Inferior parietal cortex (tissue), 1 donor: Measurements from ENCODE around the gene BCAS3.

Source experiments
- DNase-seq: peaks from one replicate; pipeline ENCODE4 v3.0.0-alpha.2; 2016; ENCODE audit errors: extremely low spot score

The BCAS3 gene

GRCh38 chr17:61064087-61064951, 386.7 kb downstream of the BCAS3 start:
- no peak for DNase-seq

DNA sequence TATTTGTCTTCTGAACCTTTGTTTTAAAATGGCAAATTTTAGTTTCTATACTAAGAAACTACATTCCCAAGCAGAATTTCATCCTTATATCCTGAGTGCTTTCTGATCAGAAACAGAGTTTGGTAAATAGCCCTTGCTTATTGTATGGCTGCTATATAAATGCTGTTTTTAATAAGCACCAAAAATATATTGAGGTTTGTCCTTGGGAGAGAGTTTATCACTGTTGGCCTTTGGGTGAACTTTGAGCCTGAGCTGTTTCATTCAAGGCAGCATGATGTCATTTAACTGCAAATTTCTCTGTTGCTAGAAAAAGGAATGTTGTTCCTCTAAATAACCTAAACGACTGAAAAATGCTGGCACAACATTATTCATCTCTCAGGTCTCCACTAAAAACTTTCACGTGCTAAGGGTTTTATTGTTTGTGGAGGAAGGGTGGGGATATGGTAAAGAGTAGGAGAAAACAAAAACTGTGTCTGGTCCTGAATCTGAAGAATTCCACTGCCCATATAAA, 387.7 kb downstream of the BCAS3 start:
- DNase-seq: no peak

- no peak for DNase-seq
Measured at GRCh38 chr17:61066062-61066461, 388.4 kb downstream of the BCAS3 start.

GRCh38 chr17:61070649-61071048, 393.0 kb downstream of the BCAS3 start:
- no peak for DNase-seq

DNA sequence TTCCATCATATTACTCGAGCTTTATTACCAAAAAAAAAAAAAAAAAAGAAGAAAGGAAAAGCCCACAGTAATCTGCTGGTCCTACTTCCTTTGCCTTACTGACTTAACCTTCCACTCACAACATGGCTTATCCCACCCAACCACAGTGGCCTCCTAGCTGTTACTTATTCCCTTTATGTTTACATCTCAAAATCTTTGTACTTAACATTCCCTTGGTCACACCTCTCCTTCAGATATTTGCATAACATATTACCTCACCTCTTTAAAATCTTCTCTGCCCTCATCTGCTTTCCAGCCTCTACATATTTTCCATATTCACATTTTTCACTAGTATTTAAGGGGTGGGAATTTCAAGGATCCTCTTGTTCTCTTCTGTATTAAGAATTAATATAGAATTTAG, 395.0 kb downstream of the BCAS3 start:
- no peak for DNase-seq

- no peak for DNase-seq
Measured at GRCh38 chr17:61073131-61073530, 395.5 kb downstream of the BCAS3 start.

- no peak for DNase-seq
Measured at GRCh38 chr17:61073799-61074513, 396.3 kb downstream of the BCAS3 start.

DNA sequence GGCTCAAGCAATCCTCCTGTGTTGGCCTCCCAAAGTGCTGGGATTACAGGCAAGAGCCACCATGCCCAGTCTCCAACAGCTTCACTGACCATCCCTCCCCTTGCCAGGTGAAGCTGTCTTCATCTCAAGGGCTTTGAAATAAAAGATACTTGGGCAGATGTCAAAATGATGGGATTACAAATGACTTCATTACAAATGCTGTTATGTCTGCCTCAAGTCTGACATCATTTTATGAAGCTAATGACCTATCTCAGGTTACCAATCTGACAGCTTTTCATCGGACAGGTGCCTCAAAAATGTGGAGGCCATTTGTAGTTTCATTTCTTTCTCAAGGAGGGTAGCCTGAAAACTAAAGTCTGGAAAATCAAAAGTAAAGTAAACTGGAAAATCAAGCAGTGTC, 398.3 kb downstream of the BCAS3 start:
- DNase-seq: no peak

DNA sequence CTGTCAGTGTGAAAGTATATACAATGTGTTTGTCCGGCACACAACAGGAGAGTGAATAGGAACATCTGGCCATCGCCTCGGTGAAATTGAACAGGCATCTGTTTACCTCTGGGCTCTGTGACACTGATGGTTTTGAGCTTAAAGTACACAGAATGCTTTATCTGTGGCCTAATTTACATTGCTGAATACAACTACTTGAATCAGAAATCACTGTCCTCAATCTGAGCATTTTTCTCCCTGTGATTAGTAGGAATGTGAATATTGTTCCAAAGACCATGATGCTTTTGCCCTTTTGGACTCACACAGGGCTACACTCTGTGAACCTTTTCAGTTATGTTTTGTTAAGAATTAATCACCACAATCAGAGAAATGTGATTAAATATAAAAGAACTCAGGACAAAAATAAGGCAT, 399.0 kb downstream of the BCAS3 start:
- DNase-seq: no peak

GRCh38 chr17:61081959-61082358, 404.3 kb downstream of the BCAS3 start:
- DNase-seq: no peak

DNA sequence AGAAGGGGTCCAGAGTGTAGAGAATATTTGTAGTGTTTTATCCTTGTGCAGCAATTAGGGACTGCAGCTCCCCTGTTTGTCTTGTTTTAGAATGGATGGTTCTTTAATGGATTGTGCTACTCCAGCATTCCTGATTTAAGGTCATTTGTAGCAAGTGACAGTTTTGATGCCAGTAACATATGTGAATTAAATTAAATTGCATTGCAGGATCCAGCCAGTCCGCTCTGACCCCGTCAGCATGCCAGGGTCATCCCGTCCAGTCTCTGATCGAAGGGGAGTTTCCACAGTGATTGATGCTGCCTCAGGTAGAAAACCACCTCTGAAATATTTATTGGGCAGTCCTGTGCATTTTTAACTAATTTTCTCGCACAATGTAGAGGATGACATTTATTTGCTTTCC, 406.6 kb downstream of the BCAS3 start:
- DNase-seq: no peak

DNA sequence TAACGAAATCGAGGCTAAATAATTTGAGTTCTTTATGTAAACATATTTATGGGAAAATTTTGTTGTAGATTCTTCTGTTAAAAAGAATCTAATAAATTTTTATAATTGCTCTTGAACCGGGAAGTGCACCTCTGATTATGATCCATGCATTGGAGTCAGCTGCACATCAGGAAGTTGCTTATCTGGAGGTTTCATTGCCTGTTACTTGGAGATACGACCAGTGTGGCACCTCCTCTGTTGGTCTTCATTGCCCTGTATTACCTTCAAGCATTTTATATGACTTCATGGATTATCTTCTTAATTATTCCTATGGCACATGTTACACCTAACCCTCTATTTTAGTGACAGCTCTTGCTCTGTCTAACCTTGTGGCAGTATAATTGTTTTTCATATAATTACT, 409.4 kb downstream of the BCAS3 start:
- no peak for DNase-seq

- DNase-seq: no peak
Measured at GRCh38 chr17:61088556-61088955, 410.9 kb downstream of the BCAS3 start.

- DNase-seq: no peak
Measured at GRCh38 chr17:61091096-61091495, 413.4 kb downstream of the BCAS3 start.

GRCh38 chr17:61097781-61098180, 420.1 kb downstream of the BCAS3 start:
- no peak for DNase-seq

- no peak for DNase-seq
Measured at GRCh38 chr17:61106354-61106753, 428.7 kb downstream of the BCAS3 start.

- DNase-seq: no peak
Measured at GRCh38 chr17:61116577-61116976, 438.9 kb downstream of the BCAS3 start.

- DNase-seq: no peak
Measured at GRCh38 chr17:61117983-61118382, 440.3 kb downstream of the BCAS3 start.

GRCh38 chr17:61118871-61119270, 441.2 kb downstream of the BCAS3 start:
- no peak for DNase-seq

DNA sequence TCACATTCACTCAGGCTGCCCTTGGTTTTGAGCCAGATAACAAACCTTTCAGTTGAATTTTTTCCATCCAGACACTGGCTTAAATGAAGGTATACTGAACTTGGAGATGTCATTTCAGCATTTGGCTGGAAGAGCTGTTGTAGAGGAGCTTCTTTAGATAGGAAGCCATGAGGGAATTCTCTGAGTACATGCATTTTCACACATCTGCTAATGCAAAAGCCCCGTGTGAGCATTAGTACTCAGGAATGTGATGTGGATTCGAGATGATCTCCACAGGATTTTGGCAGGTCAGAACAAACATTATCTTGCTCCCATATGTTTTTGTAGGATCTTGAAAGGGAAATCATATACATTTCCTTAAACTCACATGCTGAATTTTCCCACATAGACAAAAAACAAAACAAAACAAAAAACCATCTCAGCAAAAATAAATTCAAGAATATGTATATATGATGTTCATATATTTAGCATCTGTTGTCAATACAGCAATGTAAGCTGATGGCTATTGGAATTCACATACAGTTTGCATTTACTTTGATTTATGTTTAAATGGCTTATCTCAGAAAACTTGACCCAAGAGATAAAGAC, 444.8 kb downstream of the BCAS3 start:
- DNase-seq: no peak

DNA sequence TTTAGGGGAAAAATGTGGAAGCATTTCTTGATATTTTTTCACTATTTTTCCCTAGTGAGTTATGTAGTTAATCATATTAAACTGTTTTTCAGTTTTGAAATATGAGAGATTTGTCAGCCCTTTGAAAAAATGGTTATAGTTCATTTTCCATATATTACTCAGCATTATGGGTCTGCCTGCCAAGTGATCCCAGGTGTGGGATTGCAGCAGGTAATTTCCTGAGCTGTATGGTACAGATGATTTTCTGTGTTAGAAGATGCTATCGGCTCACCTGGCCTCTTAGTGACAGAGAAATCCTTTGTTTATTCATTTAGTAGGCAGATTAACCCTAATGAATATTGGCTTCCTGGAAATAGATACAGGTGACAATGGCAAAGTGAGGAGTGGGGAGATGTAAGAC, 446.9 kb downstream of the BCAS3 start:
- DNase-seq: no peak

DNA sequence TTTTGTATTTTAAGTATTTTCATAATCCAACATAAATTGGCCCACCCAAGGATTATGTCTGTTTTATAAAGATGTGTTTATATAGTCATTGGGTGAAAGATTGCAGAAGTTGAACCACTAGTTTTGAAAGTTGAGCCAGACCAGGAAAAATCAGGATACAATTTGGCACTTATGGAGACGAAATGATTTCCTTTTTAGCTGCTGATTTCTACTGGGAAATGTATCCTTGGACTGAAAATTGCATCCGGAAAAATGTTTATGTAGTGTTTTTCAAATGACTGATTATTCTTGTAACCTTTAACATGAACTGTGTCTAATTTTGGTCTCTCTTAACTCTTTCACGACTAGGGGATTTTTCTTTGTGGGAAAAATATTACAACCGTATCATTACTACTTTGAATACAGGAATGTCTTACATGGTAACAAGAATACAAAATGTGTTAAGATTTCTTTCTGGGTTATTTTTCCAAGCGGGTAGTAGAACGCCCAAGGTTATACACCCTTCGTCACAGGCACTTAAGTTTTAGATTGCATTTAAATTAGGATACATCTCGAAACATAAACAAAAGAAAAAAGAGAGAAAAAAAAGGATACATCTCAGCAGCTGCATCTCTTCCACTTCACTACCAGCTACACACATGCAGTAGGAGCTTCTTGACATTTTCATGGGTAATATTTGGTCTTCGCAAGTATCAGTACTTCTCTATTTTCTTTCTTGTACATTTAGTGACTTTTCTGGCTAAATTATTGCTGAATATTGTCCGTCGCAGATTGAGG, 449.0 kb downstream of the BCAS3 start:
- no peak for DNase-seq
